GM21723 (cell line): Measurements from ENCODE around the gene OSER1.

Source experiments
- ATAC-seq: cut with Tn5 transposase; IDR thresholded peaks from one replicate; pipeline ENCODE4 v1.9.1; 2021; ENCODE audit warnings: mild to moderate bottlenecking, moderate library complexity; ENCODE audit not compliant: unreplicated experiment

Gene OSER1

DNA sequence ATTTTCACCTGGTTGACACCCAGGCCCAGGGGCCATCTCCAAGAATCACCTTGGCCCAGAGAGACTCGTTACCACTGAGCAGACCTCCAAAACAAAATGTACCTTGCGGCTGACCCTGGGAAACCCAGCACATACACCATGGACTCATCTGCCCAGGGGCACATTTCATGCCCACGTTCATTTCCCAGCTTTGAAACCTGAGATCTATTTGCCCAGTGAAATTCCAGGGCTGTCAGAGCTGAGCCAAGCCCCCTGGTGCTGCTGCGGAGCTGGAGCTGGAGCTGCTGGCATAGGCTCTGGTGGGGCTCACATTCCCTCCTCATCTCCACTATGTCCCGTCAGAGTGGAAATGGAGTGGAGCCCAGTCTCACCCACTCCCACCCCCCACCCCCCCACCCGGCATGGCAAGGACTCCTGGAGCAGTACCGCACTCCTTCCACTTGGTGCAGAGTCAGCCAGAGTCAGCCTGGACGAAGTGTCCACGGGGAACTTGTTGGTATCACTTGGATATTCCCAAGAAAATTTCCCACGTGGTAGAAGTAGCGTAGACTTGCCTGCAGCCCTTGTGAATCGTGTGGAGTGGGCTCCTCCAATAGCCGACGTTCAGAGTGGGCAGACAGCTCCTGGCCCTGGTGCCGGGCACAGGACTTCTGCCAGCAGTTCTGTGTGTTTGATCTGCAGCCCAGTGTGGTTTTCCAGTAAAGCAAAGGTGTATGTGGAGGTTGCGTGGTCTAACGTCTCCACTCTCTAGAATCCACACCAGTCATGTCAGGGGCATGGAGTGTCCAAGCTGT, 18.1 kb upstream of the OSER1 start:
- no peak for ATAC-seq

DNA sequence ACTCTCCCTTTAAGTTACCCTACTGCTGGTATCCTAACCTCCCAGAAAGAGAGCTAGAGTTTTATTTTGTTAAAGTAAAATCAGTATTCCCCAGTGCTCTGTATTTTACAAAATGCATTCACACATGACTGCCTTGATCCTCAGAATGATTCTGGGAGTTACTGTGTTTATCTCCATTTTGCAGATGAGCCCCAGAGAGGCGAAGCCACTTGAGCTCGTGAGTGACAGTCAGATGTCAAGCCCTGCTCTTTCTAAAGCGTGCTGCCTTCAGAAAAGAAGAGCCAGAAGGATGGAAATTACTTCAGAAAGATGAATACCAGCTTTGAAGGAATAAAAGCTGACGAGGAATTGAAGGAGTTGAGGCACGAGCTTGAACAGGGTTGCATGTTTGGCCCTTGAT, 14.1 kb upstream of the OSER1 start:
- ATAC-seq, result no peak

DNA sequence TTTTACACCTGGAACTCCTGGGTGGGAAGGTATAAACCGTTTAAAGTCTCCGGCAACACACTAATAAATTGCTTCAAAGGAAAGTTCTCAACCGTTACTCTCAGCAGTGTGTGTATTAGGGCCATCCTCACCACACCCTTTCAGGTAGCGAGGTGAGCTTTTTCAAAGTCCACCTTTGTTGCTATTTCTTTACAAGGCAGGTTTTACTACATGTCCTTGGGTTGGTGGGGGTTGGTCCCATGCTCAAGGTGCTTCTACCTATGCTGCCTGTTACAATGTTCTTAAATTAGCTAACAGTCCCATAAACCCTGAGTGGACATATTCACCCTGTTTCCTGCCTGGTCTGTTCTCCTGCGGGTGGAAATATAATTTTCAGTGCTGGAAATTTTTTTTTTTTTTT, 13.2 kb upstream of the OSER1 start:
- ATAC-seq, result no peak

DNA sequence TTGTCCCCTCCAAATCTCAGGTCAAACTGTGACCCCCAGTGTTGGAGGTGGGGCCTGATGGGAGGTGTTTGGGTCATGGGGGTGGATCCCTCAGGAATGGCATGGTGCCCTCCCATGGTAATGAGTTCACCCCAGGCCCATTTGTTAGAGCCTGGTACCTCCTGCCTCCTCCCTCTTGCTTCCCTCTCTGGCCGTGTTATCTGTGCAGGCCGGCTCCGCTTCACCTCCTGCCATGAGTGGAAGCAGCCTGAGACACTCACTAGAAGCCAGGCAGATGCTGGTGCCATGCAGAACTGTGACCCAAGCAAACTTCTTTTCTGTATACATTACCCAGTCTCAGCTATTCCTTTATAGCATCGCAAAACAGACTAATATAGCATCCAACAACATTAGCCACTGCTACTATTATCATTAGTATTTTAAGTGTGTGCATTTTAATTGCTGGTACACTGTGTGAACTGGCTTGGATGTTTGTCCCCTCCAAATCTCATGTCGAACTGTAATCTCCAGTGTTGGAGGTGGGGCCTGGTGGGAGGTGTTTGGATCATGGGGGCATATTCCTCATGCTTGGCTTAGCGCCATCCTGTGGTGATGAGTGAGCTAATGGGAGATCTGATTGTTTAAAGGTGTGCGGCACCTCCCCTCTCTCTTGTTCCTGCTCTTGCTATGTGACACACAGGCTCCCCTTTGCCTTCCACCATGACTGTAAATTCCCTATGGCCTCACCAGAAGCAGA, 12.2 kb upstream of the OSER1 start:
- ATAC-seq, result no peak

DNA sequence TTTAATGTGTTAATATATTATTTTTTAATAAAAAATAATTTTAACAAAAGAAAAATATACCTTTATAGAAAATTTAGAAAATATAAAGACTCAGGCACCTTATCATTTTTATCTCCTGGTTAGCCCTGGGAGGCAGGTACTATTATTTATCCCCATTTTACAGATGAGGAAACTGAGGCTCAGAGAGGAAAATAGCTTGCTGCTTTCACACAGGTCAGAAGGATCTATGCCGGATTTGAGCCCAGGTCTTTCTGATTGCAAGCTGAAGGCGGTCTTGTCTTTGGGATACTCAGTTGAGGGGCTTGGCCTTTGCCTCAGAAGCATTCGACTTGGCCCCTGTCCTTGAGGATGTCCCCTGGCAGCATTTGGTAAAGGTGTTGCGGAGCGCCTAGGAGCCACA, 11.5 kb upstream of the OSER1 start:
- no peak for ATAC-seq

DNA sequence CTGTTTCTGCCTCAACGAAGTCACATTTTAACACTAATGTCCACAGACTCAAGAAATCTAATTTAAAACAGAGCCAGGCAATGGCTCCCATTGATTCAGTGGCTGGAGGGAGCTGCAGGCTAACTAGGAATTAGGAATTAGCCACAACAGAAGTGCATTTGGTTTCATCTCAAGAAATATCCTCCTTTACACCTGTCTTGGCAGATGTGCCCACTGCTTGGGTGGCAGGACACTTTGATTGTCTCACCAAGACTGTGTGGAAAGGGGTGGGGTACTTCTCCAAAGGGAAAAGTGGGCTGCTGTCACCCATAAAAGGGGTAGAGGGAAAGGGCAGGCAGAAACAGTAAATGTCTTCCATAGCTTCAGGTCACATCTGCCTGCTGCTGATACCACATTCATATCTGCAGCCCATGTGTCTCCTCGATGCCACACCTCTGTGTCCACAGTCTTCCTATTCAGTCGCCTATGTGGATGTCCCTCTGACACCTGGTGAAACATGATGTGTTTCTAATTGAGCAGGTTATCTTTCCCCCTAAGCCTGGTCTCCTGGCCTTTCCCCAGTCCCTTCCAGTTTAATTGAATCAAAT, 10.9 kb upstream of the OSER1 start:
- no peak for ATAC-seq

DNA sequence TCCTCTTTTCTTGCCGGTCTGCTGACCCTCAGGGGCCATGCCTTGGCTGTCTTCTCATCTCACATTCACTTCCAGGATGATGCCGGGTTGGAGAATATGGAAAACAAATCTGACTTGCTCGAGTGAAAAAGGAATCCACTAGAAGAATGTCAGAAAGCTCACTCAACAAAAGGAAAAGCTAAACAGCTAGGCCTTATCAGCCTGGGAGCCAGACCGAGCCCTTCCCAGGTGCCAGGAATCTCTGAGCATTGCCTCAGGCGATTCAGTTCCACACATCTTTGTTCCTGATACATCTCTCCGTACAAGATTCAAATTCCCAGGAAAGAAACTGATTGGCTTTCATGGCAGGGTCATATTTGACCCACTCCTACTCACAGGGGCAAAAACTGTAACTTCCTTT, 9.2 kb upstream of the OSER1 start:
- ATAC-seq, result no peak

DNA sequence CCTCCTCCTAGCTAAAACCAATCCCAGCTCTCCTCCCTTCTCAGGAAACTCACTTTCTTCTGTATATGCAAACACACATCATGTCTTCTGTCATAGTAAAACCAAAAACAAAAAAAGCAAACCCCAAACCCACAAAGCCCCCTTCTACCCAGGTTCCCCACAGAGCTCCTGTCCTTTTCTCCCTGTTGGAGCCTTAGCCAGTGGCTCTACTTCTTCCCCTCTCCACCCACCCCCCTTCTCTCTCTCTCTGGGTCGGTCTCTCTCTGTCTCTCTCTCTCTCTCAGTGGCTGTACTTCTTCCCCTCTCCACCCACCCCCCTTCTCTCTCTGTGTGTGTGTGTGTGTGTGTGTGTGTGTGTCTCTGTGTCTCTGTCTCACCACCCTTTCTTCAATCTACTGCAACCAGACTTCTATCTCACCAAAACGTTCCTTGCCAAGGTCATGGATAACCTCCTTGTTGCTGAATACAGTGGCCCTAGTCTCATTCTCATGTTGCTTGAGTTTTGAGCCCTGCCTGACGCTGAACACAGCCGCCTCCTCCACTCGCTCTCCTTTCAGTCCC, 8.7 kb upstream of the OSER1 start:
- no peak for ATAC-seq

DNA sequence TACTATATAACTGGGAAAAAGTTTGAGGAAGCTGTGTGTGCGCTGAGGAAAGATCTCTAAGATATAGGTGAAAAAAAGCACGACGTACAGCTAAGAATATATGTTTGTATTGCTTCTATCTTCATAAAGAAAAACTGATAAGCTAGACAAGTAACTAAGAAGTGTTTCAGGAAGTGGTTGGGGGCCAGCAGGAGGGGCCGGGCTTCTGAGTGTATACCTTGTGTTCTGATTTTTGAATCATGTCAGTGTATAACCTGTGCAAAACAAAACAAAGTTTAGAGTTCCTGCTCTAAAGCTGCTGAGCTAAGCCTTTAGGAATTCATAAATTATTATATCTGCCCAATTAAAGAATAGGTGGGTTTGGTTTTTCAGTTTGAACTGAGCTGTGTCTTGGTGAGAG, 7.9 kb upstream of the OSER1 start:
- no peak for ATAC-seq

DNA sequence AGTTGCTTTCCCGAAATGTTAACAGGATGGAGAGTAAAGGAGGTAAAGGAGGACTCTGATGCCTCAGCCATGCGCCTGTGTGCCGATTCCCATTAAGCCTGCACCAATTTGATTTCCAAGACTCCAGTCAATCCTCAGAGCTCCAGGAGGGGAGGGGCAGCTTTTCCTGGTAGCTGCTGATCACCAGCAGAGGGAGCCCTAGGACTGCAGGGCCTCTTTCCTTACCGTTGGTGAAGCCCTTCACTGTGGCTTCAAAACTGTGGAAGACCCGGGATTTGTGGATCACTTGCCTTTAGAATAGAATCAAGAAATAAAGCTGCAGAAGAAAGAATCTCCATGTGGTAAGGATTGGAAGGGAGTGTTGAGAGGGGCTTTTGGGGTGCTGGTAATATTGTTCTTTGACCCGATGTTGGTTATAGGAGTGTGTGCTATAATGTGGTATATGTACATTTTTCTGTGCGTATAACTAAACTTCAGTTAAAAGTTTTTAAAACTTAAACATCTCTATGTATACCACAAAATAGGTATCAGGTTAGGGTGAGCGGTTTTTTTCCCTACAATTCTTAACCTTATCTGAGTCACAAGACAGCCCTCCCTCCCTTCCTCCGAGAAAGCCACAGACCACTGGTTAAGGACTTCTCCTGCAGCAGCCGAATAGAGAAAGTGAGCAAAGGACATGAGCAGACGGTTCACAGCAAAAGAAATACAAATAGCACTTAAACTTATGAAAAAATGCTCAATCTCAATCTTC, 6.9 kb upstream of the OSER1 start:
- no peak for ATAC-seq

DNA sequence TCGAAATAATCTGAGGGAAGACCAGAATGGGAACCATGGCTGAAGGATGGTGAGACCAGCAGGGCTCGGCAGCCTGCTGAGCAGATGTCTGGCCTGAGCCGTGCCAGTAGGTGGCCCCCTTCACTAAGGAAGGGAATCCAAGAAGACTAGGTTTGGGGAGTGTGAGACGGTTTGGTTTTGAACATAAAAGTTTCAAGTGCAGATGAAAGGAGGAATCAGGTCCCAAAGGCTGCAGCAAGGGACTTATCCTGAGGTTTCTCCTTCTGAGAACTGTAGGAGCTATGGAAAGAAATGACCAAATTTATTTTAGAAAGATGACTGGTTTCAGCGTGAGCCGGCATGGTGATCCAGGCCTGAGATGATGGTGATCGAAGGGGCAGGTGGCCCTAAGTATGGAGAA, 4.6 kb upstream of the OSER1 start:
- ATAC-seq, result no peak

DNA sequence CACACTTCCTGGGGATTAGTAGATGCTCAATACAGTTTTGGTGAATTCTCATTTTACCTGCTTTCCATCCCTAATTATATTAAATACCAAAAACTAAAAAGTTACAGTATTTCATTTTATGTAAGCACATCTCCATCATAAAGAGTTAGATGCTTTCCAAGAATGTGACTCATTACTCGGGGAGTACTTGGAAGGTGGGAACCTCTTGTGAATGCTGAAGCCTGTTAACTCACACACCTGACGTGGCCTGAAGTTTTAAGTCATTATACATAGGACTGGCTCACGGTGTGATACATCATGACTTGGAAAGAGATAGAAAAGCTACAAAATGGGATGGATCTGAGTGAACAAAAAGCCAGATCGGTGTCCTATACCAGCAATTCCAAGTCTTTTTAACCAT, 2.2 kb upstream of the OSER1 start:
- ATAC-seq, result no peak

DNA sequence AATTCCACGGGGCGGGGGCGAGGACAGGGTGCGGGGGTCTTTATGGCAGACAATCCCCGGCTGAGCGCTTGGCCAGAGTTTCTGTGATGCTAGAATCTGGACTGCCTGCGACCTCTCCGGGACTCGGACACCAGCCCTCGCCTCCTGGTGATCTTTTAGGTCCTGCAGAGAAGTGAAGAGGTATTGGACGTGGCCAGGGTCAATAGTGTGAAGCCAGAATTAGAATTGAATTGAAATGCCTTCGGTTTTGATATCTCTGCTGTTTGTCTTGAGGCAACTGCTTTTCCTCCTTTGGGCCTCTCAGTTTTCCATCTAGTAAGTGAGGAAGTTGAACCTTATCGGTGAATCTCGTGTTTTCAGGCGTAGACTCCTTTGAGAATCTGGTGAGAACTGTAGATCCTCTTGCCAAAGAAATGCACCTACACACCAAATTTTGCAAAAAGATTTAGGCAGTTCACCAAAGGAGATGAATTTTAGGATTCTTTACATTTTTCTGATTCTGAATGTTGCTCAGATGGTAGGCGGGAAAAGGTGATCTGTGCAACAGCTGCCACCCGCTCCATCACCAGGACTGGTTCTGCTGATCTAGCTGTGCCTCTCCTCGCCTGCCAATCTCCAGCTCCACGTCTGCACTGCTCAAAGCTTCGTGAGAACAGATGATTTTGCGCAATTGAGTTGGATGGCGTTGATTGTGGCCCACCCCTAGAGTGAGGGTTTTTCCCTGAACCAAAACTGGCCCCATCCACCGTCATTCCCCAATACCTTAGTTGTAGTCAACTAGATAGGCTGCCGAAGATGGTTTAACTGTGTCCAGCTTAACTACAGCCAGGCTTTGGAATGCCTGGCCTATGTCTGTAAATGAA, 837 bp upstream of the OSER1 start:
- no peak for ATAC-seq

DNA sequence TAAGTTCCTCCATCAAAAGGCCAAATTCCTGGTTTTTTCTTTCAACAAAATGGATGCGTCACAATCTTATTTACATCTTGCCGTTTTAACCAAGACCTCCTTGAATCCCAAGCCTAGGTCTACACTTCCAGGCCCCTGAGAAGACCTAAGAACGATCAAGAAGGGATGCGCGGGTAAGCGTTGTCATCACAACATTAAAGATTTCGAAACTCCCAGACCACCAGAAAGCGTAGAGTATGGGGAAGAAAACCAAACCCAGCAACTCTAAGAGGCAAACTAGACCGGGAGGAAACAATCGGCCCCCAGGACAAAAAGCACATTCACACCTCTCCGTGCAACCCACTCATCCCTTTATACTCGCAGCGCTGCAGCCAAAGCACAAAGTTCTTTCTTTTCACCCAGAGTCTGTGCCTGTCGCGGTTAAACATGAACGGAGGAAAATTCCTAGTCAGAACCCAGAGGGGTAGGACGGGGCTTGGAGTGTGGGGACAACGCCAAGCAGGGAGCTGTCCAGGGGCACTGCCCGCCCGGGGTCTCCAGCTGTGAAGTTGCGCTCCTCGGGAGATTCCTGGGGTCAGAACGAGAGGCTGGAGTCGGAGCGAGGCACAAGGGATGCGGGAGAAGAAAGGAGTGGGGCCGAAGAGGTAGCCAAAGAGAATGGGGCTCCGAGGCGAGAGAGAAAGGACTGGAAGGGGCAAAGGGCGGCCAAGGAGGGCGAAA, 725 bp downstream of the OSER1 start:
- no peak for ATAC-seq

DNA sequence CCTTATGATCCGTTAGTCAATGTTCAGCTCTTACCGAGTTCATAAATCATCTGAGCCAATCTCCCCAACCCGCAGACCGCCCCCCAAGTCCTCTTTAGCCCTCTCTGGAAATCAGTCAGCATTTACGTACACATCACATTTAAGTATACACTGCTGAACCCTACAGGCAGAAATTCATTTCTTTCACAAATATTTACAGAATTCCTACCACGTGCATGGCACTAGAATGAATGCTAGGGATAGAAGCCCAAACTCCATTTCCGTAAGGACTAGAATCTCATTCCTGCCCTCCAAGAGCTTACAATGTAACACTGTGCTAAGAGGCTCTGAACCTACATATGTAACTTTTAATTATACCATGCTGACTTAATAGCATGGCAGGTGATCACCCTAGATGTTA, 1.8 kb downstream of the OSER1 start:
- no peak for ATAC-seq

DNA sequence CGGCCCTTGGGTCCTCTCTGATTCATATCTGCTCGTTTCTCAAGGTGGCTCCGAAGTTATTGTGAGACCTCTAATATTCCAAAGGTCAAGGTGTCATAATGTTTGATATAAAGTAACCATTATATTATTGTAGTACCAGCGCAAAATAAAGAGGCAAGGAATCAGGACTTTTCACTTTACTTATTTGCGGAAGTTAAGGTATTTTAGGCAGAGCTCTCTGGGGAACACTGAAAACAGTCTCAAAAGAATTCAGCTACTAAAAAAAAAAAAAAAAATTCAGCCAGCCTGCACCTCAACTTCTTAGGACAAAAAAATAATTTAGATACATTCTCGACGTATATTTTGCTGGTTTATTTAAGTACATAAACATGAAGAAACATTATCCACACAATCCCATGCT, 2.4 kb downstream of the OSER1 start:
- no peak for ATAC-seq

DNA sequence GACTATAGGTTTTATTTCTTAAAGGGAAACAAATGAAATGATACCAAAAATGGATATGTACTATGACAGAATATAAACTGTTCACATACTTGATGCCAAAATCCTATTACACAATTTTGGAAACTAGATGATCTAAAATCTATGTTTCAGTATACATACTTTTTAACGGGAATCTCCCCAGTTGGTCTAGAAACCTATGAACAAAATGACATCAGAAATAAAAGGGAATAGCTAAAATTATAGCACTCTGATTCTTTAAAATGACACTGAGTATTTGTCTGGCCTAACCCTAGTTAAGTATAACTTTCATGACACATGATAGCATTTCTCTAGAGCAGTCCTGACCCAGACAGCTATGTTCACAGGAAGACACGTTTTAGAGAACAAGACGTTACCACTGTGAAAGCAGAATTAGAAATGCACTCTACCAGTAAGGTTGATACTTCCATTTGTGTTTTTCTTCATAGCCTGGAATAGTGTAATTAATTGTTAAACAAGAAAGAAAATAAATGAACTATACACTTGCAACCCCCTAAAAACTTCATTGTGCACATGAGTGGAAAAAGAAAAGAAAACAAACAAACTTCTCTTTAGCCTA, 3.3 kb downstream of the OSER1 start:
- no peak for ATAC-seq

DNA sequence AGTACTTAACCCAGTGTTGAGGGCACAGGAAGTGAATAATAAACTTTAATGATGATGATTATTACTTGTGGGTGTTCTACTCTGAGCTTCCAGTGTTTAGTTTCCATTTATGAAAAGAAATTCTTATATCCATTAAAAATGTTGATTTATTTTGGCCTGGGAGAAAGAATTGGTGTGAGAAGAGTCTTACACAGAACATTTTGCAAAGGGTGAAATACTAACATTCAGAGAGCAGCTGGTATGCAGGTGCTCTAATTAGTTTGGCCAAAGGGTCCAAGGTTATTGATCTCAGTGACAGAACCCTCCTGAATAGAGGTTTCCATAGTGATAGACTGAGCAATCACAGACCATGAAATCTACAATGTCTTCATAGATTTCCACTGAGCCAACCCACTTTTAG, 4.4 kb downstream of the OSER1 start:
- ATAC-seq, result no peak

DNA sequence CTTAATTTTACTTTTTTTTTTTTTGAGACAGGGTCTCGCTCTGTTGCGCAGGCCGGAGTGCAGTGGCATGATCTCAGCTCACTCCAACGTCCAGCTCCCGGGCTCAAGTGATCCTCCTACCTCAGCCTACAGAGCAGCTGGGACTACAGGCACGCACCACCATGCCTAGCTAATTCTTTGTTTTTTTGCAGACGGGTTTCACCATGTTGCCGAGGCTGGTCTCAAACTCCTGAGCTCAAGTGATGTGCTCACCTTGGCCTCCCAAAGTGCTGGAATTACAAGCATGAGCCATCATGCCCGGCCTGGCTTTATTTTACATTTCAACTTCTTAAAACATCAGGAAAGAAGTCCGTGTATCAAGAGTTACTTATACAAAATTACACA, 5.7 kb downstream of the OSER1 start:
- no peak for ATAC-seq
